BLaER1 treated with 17β-estradiol and CSF1 and Interleukin-3, amounts not matched to agents 10 nM and 100 nM (cell line): ENCODE data around the gene PBXIP1.

Source experiments
- H3K27ac ChIP-seq, 11 experiments: shearing (Covaris generic); formaldehyde crosslinking; 2 replicates each; pipeline ENCODE4 v1.8.1; 2022
- H3K27me3 ChIP-seq, 11 experiments: shearing (Covaris generic); formaldehyde crosslinking; 2 replicates each; pipeline ENCODE4 v1.8.1; 2022
- H3K36me3 ChIP-seq, 11 experiments: shearing (Covaris generic); formaldehyde crosslinking; 2 replicates each; pipeline ENCODE4 v1.8.1; 2022
- H3K4me1 ChIP-seq, 10 experiments: shearing (Covaris generic); formaldehyde crosslinking; 2 replicates each; pipeline ENCODE4 v1.8.1; 2022
- H3K4me2 ChIP-seq, 11 experiments: shearing (Covaris generic); formaldehyde crosslinking; 2 replicates each; pipeline ENCODE4 v1.8.1; 2022
- H3K4me3 ChIP-seq, 10 experiments: shearing (Covaris generic); formaldehyde crosslinking; 2 replicates each; pipeline ENCODE4 v1.8.1; 2022
- H3K9ac ChIP-seq, 11 experiments: shearing (Covaris generic); formaldehyde crosslinking; 2 replicates each; pipeline ENCODE4 v1.8.1; 2022
- H3K9me3 ChIP-seq, 11 experiments: shearing (Covaris generic); formaldehyde crosslinking; replicated peaks in 1 of 11; 2 replicates each; pipeline ENCODE4 v1.8.1; 2022
- H4K20me1 ChIP-seq, 11 experiments: shearing (Covaris generic); formaldehyde crosslinking; 2 replicates each; pipeline ENCODE4 v1.8.1; 2022
- Cebpa-rat ChIP-seq, 11 experiments: shearing (Covaris generic); IDR thresholded peaks; 2 replicates each; pipeline ENCODE4 v1.8.1; 2022

Gene PBXIP1

GRCh38 chr1:154896771-154897286 is 59.1 kb downstream of the PBXIP1 start:
- peaks cover 0 to 4% (median 0%) of the 10 kb centered on the region in 11 experiments; a peak in 1 of 22 replicates for H3K9me3 ChIP-seq
- no peak overlapping the region for H3K27ac ChIP-seq
- TF ChIP-seq Cebpa-rat (IDR thresholded peaks at IDR 0.05): no peak
- H3K9ac ChIP-seq: no peak overlapping the region
- no peaks in the 10 kb centered on the region for H3K27me3 ChIP-seq
- H4K20me1 ChIP-seq: no peaks in the 10 kb centered on the region
- H3K36me3 ChIP-seq: no peaks in the 10 kb centered on the region
- H3K4me3 ChIP-seq: no peak overlapping the region
- peak overlapping the region in 8 of 11 experiments; percentile 24 to 44 (median 34); a peak in 14 of 22 replicates for H3K4me2 ChIP-seq
- peaks cover 7 to 21% (median 16%) of the 10 kb centered on the region in 10 experiments; a peak in 18 of 20 replicates for H3K4me1 ChIP-seq

DNA sequence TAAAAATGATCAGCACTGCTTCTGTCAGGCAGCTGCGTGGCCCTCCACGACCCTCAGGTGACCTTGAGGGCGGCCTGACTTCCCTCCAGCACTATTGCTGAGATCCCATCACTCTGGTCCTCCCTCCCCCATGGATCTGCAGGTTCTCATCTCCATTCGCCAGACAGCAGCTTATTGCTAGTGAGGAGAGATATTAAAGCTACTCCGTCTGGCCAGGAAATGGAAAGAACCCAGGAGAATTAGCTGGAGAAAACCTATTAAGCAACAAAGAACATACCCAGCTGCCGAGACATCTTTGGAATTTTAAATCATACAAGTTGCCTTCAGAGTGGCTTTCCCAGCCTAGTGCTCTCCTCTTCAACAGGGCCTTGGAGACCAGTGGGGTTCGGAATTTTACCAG is 60.1 kb downstream of the PBXIP1 start:
- peaks cover 0 to 4% (median 0%) of the 10 kb centered on the region in 11 experiments; a peak in 1 of 22 replicates for H3K9me3 ChIP-seq
- H3K27me3 ChIP-seq: no peaks in the 10 kb centered on the region
- no peaks in the 10 kb centered on the region for H4K20me1 ChIP-seq
- H3K36me3 ChIP-seq: no peaks in the 10 kb centered on the region
- peaks cover 7 to 21% (median 16%) of the 10 kb centered on the region in 10 experiments; a peak in 18 of 20 replicates for H3K4me1 ChIP-seq
- H3K27ac ChIP-seq: peak overlapping the region in 1 of 11 experiments; percentile 38; a peak in 1 of 22 replicates
- H3K4me3 ChIP-seq: no peak overlapping the region
- no peak overlapping the region for H3K9ac ChIP-seq
- peak overlapping the region in 10 of 11 experiments; percentile 17 to 44 (median 26); a peak in 14 of 22 replicates for H3K4me2 ChIP-seq
- no peak for TF ChIP-seq Cebpa-rat (IDR thresholded peaks at IDR 0.05)
